Skin epidermis (tissue), 12 donors: ENCODE data around the gene LAMA5.

Experiments
- H3K27ac ChIP-seq, 21 experiments: fragments of 200-600 bp; sonication (generic) in 11 of 21; one replicate each; pipeline ENCODE4 v1.5.0; 2020; ENCODE audit warnings: mild to moderate bottlenecking in 3 of 21, inconsistent platforms in 2 of 21, moderate library complexity in 2 of 21
- H3K4me3 ChIP-seq, 7 experiments: fragments of 200-600 bp; sonication (generic) in 2 of 7; one replicate each; pipeline ENCODE4 v1.5.0; 2020; ENCODE audit warnings: inconsistent platforms in 2 of 7, mild to moderate bottlenecking in 2 of 7, moderate library complexity in 1 of 7

Gene LAMA5

DNA sequence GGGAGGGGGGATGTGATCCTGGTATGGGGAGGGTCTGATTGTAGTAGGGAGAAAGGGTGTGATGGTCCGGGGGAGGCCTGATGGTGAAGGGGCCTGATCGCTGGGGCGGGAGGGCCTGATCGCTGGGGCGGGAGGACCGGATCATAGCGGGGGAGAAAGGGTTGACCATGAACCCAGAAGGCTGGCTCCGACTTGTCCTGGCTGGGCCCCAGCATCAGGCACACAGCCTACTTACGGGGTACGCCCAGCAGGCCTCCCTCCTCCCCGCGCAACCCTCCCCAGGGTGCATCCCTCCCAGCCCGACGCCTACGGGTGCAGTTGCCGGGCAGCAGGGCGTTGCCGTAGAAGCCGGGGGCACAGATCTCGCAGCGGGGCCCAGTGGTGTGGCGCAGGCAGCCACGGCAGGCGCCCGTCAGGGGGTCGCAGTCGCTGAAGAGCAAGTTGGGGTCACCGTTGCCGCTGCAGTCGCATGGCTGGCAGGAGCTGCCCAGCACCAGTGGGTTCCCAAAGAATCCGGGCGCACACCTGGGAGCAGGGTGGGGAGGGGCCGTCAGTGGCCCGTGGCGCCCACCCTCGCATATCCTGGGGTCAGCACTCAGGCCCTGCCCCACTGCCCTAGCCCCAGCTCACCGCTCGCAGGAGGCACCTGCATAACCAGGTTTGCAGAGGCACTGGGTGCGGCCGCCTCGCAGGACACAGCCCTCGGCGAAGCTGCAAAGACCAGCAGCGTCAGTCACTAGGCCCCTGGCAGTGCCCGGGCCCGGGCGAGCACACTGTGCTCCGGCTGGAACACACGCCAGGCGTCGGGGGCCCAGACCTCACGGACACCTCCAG is 43.7 kb downstream of the LAMA5 start:
- H3K4me3 ChIP-seq: no peak overlapping the region
- H3K27ac ChIP-seq: no peak overlapping the region

DNA sequence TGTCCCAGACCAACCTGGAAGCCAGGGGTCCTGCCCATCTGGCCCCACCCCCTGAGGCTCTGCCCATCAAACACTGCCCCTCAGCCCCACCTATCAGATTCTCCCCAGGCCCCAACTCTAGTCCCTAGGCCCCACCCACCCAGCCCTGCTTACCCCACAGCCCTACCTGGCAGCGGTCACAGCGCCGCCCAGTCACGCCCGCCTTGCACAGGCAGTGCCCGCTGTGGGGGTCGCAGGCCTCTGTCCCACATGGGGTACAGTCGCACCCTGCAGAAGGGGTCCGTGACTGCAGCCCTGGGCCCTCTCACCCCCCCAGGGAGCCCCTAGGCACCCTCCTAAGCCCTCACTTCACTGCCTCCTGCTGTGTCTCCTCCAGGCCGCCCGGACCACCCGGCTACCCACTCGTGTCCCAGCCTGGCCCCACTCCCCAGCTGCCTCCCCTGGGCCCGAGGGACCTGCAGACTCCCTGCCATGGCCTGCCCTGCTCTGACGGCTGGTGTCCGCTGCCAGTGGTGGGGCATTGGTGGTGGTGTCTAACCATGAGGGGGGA is 44.5 kb downstream of the LAMA5 start:
- peak overlapping the region in 1 of 21 experiments; percentile 17 for H3K27ac ChIP-seq

DNA sequence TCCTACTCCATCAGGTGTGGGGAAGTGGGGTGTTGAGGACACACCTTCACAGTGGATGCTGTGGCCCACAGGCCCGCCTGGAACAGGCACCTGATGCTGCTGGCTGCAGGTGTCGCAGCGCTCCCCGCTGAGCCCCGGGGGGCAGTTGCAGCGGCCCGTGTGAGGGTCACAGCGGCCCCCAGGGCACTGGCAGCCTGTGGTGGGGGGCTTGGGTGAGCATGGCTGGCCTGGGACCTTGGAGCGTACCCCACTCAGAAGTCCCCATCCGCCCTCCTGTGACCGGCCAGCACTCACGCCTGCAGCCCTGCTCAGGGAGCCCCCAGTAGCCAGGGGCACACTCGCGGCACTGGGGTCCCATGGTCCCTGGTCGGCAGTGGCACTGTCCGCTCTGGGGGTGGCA is 45.1 kb downstream of the LAMA5 start:
- Histone ChIP-seq H3K27ac (no peak overlapping the region), H3K4me3 (no peak overlapping the region)

More for the DNA sequence above, 44.5 kb downstream of the LAMA5 start:
- H3K4me3 ChIP-seq: no peak overlapping the region

DNA sequence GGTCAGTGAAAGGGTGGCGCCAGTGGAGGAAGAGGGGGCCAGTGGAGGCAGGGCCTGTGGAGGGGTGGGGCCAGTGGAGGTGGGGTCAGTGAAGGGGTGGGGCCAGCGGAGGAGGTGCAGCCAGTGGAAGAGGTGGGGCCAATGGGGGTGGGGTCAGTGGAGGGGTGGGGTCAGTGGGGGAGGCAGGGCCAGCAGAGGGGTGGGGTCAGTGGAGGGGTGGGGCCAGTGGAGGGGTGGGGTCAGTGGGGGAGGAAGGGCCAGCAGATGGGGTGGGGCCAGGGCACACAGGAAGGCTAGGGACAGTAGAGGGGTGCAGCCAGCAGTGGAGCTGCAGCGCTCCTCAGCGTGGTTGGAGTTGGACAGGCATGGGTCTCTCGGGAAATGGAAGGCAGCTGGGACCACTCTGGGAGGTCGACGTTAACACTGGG is 45.6 kb downstream of the LAMA5 start:
- H3K27ac ChIP-seq: no peak overlapping the region
- H3K4me3 ChIP-seq: no peak overlapping the region

DNA sequence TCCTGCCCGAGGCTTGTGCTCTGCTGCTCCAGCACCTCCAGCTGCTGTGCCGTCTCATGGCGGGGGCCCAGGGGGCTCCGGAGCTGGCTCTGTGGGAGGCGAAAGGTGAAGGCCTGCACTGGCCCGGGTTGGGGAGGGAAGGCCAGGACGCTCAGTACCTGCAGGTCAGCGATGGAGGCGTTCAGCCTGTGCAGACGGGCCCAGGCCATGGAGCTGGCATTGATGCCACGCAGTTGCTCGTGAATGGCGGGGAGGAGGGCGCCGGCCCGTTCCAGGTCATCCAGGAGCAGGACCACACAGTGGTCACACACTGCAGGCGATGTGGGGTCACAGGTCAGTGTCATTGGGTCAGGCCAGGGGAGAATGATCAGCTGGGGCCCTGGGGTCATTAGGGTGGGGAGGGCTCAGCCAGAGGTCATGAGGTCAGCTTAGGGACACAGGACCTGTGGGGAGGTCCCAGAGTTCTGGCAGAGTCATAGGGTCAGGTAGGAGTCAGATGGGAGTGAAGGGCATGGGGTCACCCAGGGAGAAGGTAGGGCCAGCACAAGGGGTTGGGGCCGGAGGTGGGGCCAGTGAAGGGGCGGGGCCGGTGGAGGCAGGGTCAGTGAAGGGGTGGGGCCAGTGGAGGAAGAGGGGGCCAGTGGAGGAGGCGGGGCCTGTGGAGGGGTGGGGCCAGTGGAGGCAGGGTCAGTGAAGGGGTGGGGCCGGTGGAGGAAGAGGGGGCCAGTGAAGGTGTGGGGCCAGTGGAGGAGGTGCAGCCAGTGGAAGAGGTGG is 46.3 kb downstream of the LAMA5 start:
- Histone ChIP-seq H3K27ac (no peak overlapping the region), H3K4me3 (no peak overlapping the region)

DNA sequence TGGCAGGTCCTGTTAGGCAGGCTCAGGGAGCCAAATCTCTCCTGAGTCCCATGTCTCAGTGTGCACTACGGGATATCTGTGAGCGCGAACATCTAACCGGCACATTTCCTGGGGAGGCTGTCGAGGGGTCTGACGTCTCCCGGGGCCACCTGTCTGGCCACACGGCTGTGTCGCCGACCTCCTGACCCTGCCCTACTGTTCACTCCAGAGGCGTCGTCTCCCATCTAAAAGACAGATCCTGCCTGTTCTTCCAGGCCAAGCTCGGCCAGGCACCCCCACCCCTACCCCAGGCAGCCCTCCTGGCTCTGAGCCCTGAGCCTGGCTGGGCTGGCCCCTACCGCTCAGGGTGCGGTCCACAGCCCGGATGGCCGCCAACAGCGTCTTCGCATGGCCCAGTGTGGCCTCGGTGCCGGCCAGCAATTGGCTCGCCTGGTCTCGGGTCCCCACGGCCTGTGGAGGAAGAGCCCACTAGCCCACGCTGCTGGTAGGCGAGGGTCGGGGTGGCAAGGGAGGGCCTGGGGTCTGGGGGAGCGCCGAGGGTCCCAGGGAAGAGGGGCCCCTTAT is 47.7 kb downstream of the LAMA5 start:
- Histone ChIP-seq H3K27ac (peak overlapping the region in 8 of 21 experiments; percentile 2 to 58 (median 22)), H3K4me3 (no peak overlapping the region)

DNA sequence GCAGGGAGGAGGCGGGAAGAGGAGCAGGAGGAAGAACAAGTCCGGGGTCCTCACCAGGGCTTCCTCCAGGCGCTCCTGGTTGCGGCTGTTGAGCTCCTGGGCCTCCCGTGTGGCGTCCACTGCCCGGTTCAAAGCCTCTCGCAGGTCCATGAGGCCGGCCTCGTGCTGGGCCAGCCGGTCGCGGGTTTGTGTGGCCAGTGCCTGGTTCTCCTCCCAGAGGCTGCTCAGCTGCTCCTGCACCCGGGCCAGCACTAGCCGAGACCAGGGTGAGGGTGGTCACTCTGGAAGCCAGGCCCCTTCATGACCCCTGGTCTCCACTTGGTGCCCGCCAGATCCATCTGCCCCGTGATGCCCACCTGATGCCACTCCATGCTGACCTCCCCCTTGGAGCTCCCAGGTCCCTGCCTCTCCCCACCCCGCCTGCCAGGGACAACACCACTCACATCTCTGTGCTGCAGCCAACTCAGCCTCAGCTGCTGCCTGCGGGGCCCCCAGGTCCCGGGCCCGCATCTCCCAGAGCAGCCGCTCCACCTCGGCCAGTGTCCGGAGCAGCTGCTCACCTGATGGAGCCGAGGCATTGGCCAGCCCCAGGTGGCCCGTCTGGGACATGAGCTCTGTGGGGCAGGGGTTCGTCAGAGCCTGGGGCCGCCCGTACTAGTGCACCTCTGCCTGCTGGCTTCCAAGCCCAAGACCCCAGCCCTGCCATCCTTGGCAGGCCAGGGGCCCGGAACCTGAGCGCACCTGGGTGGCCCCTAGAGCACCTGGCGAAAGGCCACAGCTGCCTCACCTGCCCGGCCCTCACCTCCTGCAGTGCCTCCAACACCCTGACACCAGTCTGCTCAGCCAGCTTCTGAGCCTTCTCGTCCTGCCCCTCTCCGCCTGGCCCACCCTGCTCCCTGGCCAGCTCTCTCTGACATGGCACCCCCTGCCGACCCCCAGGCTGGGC is 48.4 kb downstream of the LAMA5 start:
- Histone ChIP-seq H3K4me3 (no peak overlapping the region), H3K27ac (peak overlapping the region in 5 of 21 experiments; percentile 2 to 58 (median 31))

DNA sequence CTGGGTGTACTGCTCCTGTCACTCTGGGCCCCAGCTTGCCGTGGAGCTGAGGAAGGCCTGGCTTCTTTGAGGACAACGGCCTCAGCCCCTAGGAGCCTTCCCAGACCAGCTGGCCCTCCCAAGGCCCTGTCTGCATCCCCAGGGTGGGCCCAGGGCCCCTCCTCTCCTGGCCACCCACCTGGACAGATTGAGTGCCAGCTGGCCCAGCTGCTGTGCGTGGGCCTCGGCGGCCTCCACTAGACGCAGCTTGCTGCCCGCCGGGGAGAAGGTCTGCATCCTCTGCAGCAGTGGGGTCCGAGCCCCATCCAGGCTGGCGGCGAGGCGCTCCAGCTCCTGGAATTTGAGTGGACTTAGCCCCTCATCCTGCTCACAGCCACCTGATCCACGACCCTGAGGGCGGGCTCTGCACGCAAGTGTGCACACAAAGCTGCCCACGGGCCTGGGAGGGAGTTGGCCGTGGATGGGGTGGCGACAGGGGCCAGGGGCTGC is 49.9 kb downstream of the LAMA5 start:
- peak overlapping the region in 9 of 21 experiments; percentile 13 to 65 (median 28) for H3K27ac ChIP-seq
- H3K4me3 ChIP-seq: no peak overlapping the region

DNA sequence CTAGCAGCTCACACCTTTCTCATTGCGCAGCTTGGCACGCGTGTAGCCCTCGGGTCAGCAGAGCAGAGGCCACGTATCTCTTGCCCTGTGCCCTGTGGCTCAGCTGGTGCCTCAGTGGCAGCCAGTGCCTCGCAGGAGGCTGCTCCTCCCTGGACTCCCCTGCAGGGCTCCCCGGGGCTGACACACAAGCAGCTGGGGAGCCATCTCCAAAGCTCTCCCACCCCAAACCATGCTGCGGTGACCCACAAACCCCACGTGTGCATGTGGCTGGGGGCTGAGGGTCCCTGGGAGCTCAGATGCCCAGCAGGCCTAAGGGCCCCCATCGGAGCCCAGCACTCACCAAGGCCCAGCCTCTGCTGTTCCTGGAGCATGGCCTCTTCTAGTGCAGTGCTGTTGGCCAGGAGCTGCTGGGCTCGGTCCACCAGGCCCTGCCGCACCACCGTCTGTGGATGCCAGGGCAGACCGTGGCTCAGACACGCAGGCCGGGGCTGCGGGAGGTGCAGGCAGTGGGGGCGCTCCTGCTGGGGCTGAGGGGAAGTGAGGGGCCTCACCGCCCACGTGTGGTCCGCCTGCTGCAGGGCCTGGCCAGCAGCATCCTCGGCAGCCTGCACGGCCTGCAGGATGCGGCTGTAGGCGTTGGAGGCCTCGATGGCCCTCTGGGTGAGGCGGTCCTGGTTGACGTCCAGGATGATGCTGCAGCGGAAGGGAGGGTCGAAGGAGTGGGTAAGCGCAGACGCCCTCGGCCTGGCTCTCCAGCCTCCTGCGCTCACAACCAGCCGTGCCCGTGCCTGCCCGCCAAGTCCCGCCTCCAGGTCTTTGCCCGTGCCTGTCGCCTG is 50.6 kb downstream of the LAMA5 start:
- Histone ChIP-seq H3K4me3 (no peak overlapping the region), H3K27ac (peak overlapping the region in 7 of 21 experiments; percentile 7 to 46 (median 16))

DNA sequence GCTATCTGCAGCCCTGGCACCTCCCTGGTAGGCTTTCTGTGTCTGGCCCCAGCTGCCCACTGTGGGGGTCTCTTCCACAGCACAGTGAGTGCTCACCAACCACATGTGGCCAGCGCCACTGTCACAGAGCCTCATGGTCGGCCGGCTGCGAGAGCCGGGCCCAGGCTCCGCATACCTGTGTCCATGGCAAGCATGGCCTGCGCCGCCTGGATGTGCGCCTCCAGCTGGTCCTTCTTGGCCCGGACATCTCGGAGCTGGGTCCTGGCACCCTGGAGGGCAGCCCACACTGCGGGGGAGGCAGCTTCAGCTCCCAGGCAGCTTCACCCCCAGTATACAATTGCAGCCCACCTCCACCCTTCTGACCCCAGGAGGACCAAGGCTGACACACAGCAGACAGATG is 51.3 kb downstream of the LAMA5 start:
- Histone ChIP-seq H3K4me3 (no peak overlapping the region), H3K27ac (peak overlapping the region in 2 of 21 experiments; percentile 15 to 22)

DNA sequence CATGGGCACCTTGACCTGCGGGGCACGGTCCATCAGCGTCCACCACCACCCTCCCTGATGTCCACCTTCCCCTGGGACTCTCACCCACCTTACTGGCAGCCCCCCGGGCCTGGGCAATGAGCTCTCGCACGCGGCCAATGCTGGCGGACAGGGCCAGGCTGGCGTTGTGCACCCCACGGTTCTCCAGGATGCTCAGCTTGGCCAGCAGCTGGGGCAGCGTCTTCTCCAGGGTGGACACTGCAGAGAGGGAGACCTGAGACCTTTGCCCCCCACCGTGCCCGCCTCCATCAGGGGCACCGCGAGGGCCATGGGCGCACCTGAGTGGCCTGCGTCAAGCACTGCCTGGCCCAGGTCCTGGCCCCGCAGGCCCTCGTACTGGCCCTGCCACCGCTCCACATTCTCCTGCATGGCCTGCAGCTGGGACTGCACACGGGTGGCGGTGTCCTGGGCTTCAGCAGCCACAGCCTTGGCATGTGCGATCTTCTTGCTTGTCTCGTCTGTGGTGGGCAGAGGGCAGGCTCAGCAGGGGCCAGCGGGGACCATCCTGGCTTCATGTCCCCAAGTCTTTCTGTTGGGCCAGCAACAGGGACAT is 52.3 kb downstream of the LAMA5 start:
- Histone ChIP-seq H3K4me3 (no peak overlapping the region), H3K27ac (no peak overlapping the region)

DNA sequence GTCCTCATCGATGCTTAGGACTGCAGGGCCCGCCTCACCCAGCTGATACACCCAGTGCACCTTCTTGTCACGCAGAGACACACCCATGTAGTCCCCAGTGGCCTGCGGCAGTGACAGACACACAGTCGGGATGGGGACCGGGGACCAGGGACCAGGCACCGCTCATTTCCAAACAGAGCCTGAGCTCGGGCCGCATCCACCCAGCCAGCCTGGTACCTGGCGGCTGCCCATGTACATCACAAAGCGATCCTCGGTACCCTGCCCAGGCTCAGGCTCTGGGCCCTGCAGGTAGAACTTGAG is 52.8 kb downstream of the LAMA5 start:
- no peak overlapping the region for H3K27ac ChIP-seq
- no peak overlapping the region for H3K4me3 ChIP-seq

DNA sequence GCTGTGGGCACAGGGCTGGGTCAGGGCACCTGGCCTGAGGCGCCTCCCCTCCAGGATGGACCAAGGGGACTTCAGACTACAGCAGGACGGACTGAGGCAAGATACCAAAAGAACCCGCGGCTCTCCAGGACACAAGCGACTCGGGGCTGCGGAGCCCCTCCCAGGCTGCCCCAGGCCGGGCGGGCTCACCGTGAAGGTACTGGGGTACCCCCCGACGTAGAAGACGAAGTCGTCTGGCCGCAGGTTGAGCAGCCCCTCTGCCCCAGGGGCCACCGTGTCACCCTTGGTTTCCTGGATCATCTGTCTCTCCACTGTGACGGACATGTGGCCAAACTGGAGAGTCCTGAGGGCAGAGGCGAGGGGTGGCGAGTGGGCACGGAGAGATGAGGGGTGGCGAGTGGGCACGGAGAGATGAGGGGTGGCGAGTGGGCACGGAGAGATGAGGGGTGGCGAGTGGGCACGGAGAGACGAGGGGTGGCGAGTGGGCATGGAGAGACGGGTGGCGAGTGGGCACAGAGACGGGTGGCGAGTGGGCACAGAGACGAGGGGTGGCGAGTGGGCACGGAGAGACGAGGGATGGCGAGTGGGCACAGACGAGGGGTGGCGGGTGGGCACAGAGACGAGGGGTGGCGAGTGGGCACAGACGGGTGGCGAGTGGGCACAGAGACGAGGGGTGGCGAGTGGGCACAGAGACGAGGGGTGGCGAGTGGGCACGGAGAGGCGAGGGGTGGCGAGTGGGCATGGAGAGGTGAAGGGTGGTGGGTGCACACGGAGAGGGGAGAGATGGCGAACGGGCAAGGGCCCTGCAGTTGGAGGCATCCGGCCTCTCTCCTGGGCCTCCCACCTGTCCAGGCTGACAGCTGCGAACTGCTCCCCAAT is 53.4 kb downstream of the LAMA5 start:
- Histone ChIP-seq H3K27ac (no peak overlapping the region), H3K4me3 (no peak overlapping the region)

DNA sequence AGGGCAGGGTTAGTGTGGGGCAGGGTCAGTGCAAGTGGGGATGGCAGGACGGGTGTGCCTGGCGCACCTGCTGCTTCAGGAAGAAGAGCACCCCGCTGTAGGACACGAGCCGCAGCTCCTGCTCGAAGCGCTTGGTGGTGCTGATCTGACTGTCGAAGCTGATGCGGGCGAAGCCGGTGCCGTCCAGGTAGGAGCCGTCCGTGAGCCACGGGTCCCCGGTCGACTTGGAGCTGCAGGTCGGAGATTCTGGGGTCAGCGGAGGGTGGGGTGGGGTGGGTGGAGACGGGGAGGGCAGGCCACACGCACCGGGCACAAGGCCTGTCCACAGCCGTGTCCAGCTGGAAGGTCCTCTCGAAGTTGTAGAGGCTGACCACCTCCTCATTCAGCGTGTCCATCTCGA is 54.1 kb downstream of the LAMA5 start:
- H3K27ac ChIP-seq: no peak overlapping the region
- no peak overlapping the region for H3K4me3 ChIP-seq

DNA sequence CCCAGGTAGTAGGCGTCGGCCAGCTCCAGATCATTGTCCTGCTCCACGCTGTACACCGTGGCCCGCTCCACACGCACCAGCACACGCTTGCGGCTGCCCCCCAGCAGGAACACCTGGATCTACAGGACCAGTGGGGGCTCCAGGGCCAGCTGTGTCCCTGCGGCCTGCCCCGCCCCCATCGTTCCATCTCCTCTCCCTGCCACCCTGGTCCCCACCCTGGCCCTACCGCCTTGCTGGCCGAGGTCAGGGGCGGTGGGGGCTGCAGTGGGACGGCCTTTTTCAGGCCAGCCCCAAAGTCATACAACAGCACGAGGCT is 54.5 kb downstream of the LAMA5 start:
- no peak overlapping the region for H3K27ac ChIP-seq
- no peak overlapping the region for H3K4me3 ChIP-seq

DNA sequence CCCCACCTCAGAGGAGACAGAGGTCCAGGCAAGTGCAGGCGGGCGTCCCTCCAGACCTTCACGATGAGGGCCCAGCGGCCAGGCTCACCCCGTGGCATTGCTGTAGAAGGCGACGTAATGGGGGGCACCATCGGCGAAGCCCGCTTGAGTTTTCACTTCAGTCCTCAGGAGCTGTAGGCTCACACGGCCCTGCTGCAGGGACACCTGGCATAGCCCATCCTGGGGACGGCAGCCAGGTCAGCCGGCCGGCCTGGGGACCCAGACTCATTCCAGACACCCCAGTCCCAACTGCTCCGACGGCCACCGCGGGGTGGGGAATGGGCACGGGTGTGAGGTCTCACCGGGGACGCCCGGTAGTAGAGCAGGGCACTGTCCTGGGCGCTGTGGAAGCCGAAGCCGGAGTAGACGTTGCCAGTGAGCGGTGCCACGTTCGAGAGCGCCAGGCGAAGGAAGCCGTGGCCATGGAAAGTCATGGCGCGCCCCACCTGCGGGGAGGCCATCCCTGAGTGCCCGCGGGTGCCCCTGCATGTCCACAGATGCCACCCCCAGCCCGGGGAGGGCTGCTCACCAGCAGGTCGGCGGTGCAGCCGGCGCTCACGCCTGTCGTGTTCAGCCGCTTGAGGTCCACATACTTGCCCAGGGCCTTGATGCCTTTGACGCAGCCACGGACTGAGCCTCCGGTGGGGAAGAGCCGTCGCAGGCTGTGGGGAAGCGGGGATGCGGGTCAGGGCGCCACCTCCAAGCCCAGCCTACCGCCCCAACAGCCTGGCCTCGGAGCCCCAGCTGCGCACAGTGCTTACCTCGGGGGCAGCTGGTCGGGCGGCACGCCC is 55.1 kb downstream of the LAMA5 start:
- Histone ChIP-seq H3K27ac (no peak overlapping the region), H3K4me3 (no peak overlapping the region)
